ENCODE data around the gene BRSK2. TPM values are rescaled to one million over a fixed set of nuclear protein-coding genes. Genes with fewer than 3 reads are reported as not detected.
"Not testable (repeated sequence)": the region's sequence is repeated elsewhere in the genome, so short reads cannot be mapped to it uniquely, and the experiment has no call there.

BRSK2 gene
- total RNA-seq, 1 donor, result under 0.01 TPM

GRCh38 chr11:1422481-1422880 is 32.7 kb downstream of the BRSK2 start:
- no peak overlapping the region for H3K4me3 ChIP-seq (ENCODE audit: low read depth, low read length)
- TF ChIP-seq CTCF (IDR thresholded peaks at IDR 0.05; ENCODE audit: insufficient read depth, low read depth, low read length), result no peak
- no peak for DNase-seq (ENCODE audit: low read depth)

GRCh38 chr11:1422981-1423380 is 33.2 kb downstream of the BRSK2 start:
- no peak for TF ChIP-seq CTCF (IDR thresholded peaks at IDR 0.05; ENCODE audit: insufficient read depth, low read depth, low read length)
- DNase-seq (ENCODE audit: low read depth), result no peak
- no peak overlapping the region for H3K4me3 ChIP-seq (ENCODE audit: low read depth, low read length)

GRCh38 chr11:1423406-1423805 is 33.7 kb downstream of the BRSK2 start:
- not testable (repeated sequence) for DNase-seq (ENCODE audit: low read depth)

GRCh38 chr11:1425006-1425405 is 35.3 kb downstream of the BRSK2 start:
- H3K4me3 ChIP-seq (ENCODE audit: low read depth, low read length), result no peak overlapping the region
- no peak for DNase-seq (ENCODE audit: low read depth)
- no peak for TF ChIP-seq CTCF (IDR thresholded peaks at IDR 0.05; ENCODE audit: insufficient read depth, low read depth, low read length)

More at GRCh38 chr11:1423406-1423805, 33.7 kb downstream of the BRSK2 start:
- not testable (repeated sequence) for H3K4me3 ChIP-seq (ENCODE audit: low read depth, low read length)

GRCh38 chr11:1425439-1425838 is 35.7 kb downstream of the BRSK2 start:
- no peak for TF ChIP-seq CTCF (IDR thresholded peaks at IDR 0.05; ENCODE audit: insufficient read depth, low read depth, low read length)
- no peak overlapping the region for H3K4me3 ChIP-seq (ENCODE audit: low read depth, low read length)
- no peak for DNase-seq (ENCODE audit: low read depth)

GRCh38 chr11:1428762-1429316 is 39.1 kb downstream of the BRSK2 start:
- H3K4me3 ChIP-seq (ENCODE audit: low read depth, low read length), result no peak overlapping the region
- DNase-seq (ENCODE audit: low read depth), result no peak
- no peak for TF ChIP-seq CTCF (IDR thresholded peaks at IDR 0.05; ENCODE audit: insufficient read depth, low read depth, low read length)

GRCh38 chr11:1433568-1433967 is 43.8 kb downstream of the BRSK2 start:
- H3K4me3 ChIP-seq (ENCODE audit: low read depth, low read length), result no peak overlapping the region
- no peak for TF ChIP-seq CTCF (IDR thresholded peaks at IDR 0.05; ENCODE audit: insufficient read depth, low read depth, low read length)
- DNase-seq (ENCODE audit: low read depth), result no peak

Measured in fibroblast of villous mesenchyme (primary cell).